ENCODE measurements around the gene RPL7A.
"Not testable (repeated sequence)": the region's sequence is repeated elsewhere in the genome, so short reads cannot be mapped to it uniquely, and the experiment has no call there.

Gene RPL7A

DNA sequence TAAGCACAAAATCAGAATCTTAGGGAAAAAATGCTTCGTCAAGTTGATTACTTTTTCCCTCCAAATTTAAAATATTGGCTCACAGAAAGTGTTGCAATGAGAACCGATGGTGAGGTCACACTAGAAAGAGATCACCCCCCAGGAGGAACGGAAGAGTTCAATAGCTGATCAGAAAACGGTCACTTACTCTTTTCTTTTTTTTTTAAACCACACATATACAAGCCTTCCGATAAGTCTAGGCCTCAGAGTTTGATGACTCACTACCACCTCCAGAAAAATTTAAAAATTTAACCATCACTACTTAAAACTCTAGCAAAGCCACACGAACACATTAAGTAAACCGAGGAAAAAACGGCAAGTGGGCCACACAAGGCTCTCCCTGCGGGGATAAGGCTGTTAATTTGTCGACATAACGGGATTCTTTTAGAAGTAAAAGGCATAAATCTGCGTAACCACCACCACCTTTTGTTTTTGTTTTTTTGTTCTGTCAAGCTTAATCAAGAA is 26.6 kb downstream of the RPL7A start:
- Histone ChIP-seq H3K4me1 (ENCODE audit: insufficient read depth, low read length, poor library complexity, severe bottlenecking) (peaks cover 54% of the 10 kb centered on the region), H4K20me1 (ENCODE audit: insufficient read depth, low read length, poor library complexity, severe bottlenecking) (peaks cover 60% of the 10 kb centered on the region), H2AFZ (ENCODE audit: low read length) (no peak overlapping the region)

DNA sequence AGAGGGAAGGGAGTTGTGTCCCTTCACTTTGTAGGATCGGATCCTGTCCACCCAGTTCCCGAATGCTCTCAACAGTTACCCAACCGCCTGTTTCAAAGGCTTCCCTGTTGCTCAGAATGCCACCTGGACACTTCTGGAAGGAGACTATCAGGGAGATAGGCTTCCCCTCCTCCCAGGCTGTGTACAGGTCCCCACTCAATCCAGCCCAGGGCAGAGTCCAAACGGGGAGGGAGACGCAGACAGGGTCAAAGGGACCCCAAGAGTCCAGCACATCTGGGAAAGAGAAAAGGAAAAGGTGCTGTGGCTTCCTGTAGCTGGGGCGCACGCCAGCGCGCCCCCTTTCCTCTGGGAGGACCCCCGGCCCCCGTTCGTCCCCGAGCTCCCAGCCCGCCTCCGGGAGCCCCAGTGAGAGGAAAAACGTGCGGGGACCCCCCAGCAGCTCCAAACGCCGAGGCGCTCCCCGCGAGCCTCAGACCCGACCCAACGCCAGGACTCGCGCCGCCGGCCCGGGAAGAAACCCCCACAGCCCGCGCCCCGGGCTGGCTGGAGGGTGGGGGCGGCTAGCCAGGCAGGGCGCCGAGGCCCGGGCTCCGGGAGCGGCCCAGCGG is 27.2 kb downstream of the RPL7A start:
- Histone ChIP-seq H2AFZ (ENCODE audit: low read length) (no peak overlapping the region), H3K36me3 (ENCODE audit: insufficient read depth, low read length) (peaks cover under 1% of the 10 kb centered on the region; the same call in 1 of the 2 replicates), H3K79me2 (ENCODE audit: insufficient read depth, low read length) (peaks cover 56% of the 10 kb centered on the region), H3K4me3 (ENCODE audit: low read length, poor library complexity, severe bottlenecking) (peak overlapping the region; percentile 99), H3K4me2 (ENCODE audit: low read depth, low read length, poor library complexity, severe bottlenecking) (peak overlapping the region; percentile 84), H3K9me3 (ENCODE audit: insufficient read depth, low read depth, low read length) (no peaks in the 10 kb centered on the region), H4K20me1 (ENCODE audit: insufficient read depth, low read length, poor library complexity, severe bottlenecking) (peaks cover 54% of the 10 kb centered on the region), H3K9me2 (replicated peaks; ENCODE audit: low read depth, low read length) (no peaks in the 10 kb centered on the region), H3K9ac (ENCODE audit: low read depth, low read length, poor library complexity, severe bottlenecking) (peak overlapping the region; percentile 96), H3F3A (ENCODE audit: low read depth) (peaks cover 16% of the 10 kb centered on the region), H3K4me1 (ENCODE audit: insufficient read depth, low read length, poor library complexity, severe bottlenecking) (peaks cover 48% of the 10 kb centered on the region), H3K27me3 (ENCODE audit: insufficient read depth, low read length, poor library complexity, severe bottlenecking) (no peaks in the 10 kb centered on the region)
- TF ChIP-seq EZH2phosphoT487 (IDR thresholded peaks at IDR 0.05; ENCODE audit: borderline replicate concordance): no peak
- TF ChIP-seq, protein P1, sequence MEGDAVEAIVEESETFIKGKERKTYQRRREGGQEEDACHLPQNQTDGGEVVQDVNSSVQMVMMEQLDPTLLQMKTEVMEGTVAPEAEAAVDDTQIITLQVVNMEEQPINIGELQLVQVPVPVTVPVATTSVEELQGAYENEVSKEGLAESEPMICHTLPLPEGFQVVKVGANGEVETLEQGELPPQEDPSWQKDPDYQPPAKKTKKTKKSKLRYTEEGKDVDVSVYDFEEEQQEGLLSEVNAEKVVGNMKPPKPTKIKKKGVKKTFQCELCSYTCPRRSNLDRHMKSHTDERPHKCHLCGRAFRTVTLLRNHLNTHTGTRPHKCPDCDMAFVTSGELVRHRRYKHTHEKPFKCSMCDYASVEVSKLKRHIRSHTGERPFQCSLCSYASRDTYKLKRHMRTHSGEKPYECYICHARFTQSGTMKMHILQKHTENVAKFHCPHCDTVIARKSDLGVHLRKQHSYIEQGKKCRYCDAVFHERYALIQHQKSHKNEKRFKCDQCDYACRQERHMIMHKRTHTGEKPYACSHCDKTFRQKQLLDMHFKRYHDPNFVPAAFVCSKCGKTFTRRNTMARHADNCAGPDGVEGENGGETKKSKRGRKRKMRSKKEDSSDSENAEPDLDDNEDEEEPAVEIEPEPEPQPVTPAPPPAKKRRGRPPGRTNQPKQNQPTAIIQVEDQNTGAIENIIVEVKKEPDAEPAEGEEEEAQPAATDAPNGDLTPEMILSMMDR (conservative IDR thresholded peaks at IDR 0.05; ENCODE audit: low read length): peak; percentile 48

More for the DNA sequence above, 26.6 kb downstream of the RPL7A start:
- Histone ChIP-seq H3F3A (ENCODE audit: low read depth) (peaks cover 16% of the 10 kb centered on the region), H3K4me3 (ENCODE audit: low read length, poor library complexity, severe bottlenecking) (peak overlapping the region; percentile 99), H3K9me3 (ENCODE audit: insufficient read depth, low read depth, low read length) (no peaks in the 10 kb centered on the region), H3K79me2 (ENCODE audit: insufficient read depth, low read length) (peaks cover 61% of the 10 kb centered on the region), H3K9ac (ENCODE audit: low read depth, low read length, poor library complexity, severe bottlenecking) (peak overlapping the region; percentile 96), H3K9me2 (replicated peaks; ENCODE audit: low read depth, low read length) (no peaks in the 10 kb centered on the region), H3K27me3 (ENCODE audit: insufficient read depth, low read length, poor library complexity, severe bottlenecking) (no peaks in the 10 kb centered on the region), H3K4me2 (ENCODE audit: low read depth, low read length, poor library complexity, severe bottlenecking) (peak overlapping the region; percentile 84), H3K36me3 (ENCODE audit: insufficient read depth, low read length) (peaks cover 4% of the 10 kb centered on the region; the same call in 1 of the 2 replicates)
- TF ChIP-seq, protein P1 (conservative IDR thresholded peaks at IDR 0.05; ENCODE audit: low read length): no peak

DNA sequence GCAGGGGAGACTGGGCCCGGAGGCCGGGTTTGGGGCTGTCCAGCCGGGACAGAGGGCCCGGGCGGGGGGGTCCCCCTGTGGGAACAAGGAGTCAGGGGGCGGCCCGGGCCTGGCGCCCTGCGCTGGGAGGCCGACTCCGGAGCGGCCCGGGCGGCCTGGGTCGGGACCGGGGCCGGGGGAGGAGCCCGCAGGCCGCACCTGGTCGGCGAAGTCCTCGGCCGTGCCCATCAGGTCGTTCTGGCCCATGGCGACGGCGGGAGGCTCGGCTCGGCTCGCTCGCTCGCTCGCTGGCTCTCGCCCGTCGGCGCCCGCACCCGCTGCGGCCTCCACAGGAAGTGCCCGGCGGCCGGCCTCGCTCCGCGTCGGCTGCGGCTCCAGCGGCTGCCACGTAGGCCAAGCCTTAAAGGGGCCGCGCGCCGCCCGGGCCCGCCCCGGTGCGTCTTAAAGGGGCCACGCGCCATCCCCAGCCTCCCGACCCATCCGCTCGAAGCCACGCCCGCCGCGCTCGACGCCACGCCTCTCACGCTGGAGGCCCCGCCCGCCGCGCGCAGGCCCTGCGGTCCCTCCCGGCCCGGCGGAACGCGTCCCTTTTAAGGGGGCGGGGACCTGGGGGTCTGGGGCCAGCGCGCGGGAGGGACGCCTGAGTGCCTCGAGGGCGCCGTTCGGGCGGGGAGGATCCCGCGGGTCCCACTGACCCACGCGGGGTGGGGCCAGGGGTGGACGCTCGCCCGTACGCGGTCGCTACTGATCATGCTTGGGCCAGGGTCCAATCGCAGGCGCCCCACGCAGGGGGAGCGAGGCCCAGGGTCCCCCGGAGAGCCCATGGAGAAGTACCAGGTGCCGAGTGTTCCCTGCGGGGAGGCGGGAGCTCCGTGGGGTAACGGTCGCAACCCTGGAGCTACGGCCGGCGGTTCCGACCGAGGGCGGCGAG is 28.0 kb downstream of the RPL7A start, which contains the start of the genes STKLD1 and SURF4:
TSS of gene STKLD1 (plus strand) at position 643 of the 931 bp plus-strand sequence. CDS start at position 751, 108 bp downstream.
TSS of gene SURF4 (minus strand) at position 337 of the 931 bp plus-strand sequence. CDS start at position 246, 91 bp downstream.
- TF ChIP-seq, protein P1 (conservative IDR thresholded peaks at IDR 0.05; ENCODE audit: low read length): no peak
- TF ChIP-seq EZH2phosphoT487 (IDR thresholded peaks at IDR 0.05; ENCODE audit: borderline replicate concordance): no peak
- Histone ChIP-seq H3K9me2 (replicated peaks; ENCODE audit: low read depth, low read length) (no peaks in the 10 kb centered on the region), H4K20me1 (ENCODE audit: insufficient read depth, low read length, poor library complexity, severe bottlenecking) (peaks cover 47% of the 10 kb centered on the region), H3K4me3 (ENCODE audit: low read length, poor library complexity, severe bottlenecking) (peak within 1 kb of the TSS; percentile 99), H3K4me2 (ENCODE audit: low read depth, low read length, poor library complexity, severe bottlenecking) (peak within 1 kb of the TSS; percentile 84), H3K79me2 (ENCODE audit: insufficient read depth, low read length) (peaks cover 49% of the 10 kb centered on the region), H3F3A (ENCODE audit: low read depth) (peaks cover 13% of the 10 kb centered on the region), H3K36me3 (ENCODE audit: insufficient read depth, low read length) (no peaks in the 10 kb centered on the region), H3K4me1 (ENCODE audit: insufficient read depth, low read length, poor library complexity, severe bottlenecking) (peaks cover 41% of the 10 kb centered on the region), H3K27me3 (ENCODE audit: insufficient read depth, low read length, poor library complexity, severe bottlenecking) (no peaks in the 10 kb centered on the region), H2AFZ (ENCODE audit: low read length) (peak within 1 kb of the TSS; percentile 89), H3K9ac (ENCODE audit: low read depth, low read length, poor library complexity, severe bottlenecking) (peak within 1 kb of the TSS; percentile 96), H3K9me3 (ENCODE audit: insufficient read depth, low read depth, low read length) (no peaks in the 10 kb centered on the region)

DNA sequence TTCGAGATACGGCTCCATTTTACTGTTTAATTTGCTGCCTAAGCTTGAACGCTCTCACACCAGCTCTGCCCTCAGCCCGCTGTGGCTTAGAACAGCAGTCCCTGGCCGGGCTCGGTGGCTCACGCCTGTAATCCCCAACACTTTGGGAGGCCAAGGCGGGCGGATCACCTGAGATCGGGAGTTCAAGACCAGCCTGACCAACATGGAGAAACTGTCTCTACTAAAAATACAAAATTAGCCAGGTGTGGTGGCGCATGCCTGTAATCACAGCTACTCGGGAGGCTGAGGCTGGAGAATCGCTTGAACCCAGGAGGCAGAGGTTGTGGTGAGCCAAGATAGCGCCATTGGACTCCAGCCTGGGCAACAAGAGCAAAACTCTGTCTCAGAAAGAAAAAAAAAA is 29.3 kb downstream of the RPL7A start:
- Histone ChIP-seq H3K79me2 (ENCODE audit: insufficient read depth, low read length) (peaks cover 36% of the 10 kb centered on the region), H4K20me1 (ENCODE audit: insufficient read depth, low read length, poor library complexity, severe bottlenecking) (peaks cover 34% of the 10 kb centered on the region)
- H3K9me3 ChIP-seq (ENCODE audit: insufficient read depth, low read depth, low read length): not testable (repeated sequence)

More for the DNA sequence above, 29.3 kb downstream of the RPL7A start:
- Histone ChIP-seq H3K4me2 (ENCODE audit: low read depth, low read length, poor library complexity, severe bottlenecking) (peak overlapping the region; percentile 73), H3K9ac (ENCODE audit: low read depth, low read length, poor library complexity, severe bottlenecking) (peak overlapping the region; percentile 76), H3K4me1 (ENCODE audit: insufficient read depth, low read length, poor library complexity, severe bottlenecking) (peaks cover 28% of the 10 kb centered on the region), H3K4me3 (ENCODE audit: low read length, poor library complexity, severe bottlenecking) (peak overlapping the region; percentile 99)
- H3F3A ChIP-seq (ENCODE audit: low read depth); H3K36me3 ChIP-seq (ENCODE audit: insufficient read depth, low read length); H2AFZ ChIP-seq (ENCODE audit: low read length); H3K9me2 ChIP-seq (replicated peaks; ENCODE audit: low read depth, low read length); H3K27me3 ChIP-seq (ENCODE audit: insufficient read depth, low read length, poor library complexity, severe bottlenecking): not testable (repeated sequence)
